Right kidney (tissue), 1 donor: Measurements from ENCODE around the gene CCDC17.
A peak's percentile ranks its signal among the peaks of the same experiment; 100 is the strongest.
"Not testable (repeated sequence)": the region's sequence is repeated elsewhere in the genome, so short reads cannot be mapped to it uniquely, and the experiment has no call there.

ENCODE experiments used
- DNase-seq: peaks from one replicate; pipeline ENCODE4 v3.0.0-alpha.2; 2016

CCDC17 gene

DNA sequence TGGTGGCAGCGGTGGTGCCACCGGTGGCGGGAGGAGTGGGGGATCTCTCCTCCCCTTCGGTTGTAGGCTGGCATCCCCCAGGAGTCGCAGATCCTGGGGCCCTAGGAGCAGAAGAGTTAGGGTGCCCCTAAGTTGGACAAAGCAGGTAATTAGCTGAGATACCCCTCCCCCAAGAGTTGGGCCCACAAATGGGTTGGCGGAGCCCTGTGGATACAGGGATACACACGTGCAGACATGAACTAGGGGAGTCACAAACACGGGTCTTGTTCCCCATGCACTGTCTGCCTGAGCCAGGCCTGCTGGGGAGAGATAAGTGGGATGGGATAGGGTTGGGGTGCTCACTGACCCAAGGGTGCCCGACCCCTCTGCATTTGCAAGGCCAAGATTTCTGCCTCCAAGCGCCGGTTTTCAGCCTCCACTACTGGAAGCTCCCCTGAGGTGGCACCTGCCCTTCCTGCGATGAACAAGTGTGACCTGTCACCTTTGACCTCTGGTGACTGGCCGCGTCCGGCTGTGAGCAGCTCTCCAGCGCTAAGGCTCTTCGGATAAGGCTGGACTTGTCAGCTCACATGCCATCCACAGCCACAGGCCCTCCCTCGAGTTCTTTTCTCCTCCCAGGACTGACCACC, 1.8 kb downstream of the CCDC17 start:
- DNase-seq: no peak

DNA sequence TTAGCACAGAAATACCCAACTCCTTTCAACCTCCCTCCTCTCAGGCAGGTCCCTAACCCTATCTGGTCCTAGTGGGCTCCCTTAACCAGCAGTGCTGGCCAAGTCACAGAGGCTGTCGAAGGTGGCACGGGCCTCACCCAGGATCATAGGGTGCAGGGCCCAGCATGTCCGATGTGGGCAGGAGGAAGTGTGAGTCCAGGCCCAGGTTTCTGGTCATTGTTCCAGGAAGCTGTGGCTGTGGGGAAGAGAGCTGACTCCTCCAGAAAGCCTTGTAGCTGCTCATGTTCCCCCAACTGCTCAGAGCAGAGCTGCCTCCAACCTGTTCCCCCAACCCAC, 2.4 kb downstream of the CCDC17 start:
- no peak for DNase-seq

DNA sequence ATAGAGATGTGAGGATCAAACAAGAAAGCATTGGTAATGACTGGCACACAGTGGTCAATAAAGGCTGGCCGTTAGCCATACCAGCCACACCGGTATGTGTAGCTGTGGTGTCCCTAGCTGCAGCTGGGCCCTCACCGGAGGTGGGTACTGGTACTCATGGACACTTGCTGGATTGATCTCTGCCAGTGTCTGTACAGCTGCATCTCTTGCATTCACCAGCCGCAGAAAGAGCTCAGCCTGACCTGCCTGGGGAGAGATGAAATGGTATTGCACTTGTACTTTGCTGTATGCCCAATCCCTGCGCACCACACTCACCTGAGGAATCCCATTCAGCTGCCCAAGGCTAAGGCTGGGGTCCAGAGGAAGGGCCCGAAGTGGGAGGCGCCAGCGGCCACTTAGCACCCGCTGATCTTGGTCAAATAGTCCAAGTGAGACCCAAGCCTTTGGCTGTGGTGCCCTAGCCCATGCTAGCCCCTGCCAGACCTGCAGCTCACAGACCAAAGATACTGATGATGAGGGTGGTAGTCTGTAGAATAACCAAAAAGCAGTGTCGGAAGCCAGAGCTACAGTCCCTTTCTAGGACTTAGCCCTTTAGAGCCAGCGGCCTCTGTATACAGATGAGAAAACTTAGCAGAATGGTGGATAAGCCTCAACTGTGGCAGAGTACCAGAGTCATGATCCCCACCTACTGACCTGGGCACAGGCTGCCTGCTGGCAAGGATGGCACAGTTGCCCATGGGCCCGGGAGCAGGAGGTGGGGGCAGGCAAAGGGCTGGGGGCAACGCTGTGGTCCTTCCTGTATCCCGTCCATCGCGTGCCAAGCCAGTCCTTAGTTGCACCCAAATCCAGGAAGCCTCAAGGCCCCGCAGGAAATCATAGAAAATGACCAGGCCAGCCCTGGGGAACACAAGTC, 3.0 kb downstream of the CCDC17 start:
- no peak for DNase-seq

DNA sequence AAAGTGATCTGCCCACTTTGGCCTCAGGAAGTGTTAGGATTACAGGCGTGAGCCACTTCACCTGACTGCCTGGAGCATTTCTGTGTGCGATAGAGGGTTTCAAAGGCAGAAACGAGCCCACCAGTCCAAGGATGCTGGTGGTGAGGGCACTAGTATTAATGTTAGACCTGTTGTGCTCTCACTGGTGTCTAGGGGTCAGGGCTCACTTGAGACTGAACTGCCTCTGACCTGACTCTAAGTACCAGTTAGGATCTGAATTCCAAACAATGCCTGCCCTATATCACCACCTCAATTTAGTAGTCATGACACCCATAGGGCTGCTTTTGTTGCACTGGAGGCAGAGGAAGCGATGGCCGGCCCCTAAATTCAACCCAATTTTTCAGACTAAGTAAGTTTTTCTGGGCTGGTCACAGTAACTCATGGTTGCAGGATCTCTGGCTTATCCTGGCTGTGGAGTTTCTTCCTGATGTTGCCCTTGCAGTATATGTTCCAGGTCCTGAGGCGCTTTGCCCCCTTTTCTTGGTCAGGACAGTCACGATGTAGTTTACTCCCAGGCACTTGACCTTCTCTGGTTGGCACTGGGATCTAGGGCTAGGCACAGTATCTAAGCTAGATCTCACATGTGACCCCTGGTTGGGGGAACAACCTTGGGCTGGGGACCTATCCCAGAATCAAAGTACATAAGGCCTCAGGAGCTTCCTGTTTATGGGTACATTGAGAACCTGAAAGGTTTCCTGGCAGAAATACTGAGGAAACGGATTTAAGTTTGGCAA, 4.5 kb downstream of the CCDC17 start:
- no peak for DNase-seq

DNA sequence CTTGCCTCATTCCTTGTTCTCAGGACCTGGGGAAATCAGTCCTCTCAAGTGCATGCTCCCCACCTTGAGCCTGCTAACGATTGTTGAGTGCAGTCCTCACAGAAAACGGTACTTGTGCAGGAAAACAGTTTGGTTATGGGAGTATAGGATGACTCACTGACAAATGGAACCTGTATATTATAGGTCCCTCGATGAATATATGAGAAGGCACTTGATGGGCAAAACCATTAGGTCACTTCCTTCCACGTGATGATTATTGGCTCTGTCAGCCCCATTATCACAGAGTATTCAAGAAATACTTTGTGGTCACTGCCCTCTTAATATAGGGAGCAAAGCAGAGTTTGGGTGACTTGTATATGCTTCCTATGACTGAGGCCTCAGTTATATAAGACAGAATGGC, 6.2 kb downstream of the CCDC17 start:
- DNase-seq: no peak

DNA sequence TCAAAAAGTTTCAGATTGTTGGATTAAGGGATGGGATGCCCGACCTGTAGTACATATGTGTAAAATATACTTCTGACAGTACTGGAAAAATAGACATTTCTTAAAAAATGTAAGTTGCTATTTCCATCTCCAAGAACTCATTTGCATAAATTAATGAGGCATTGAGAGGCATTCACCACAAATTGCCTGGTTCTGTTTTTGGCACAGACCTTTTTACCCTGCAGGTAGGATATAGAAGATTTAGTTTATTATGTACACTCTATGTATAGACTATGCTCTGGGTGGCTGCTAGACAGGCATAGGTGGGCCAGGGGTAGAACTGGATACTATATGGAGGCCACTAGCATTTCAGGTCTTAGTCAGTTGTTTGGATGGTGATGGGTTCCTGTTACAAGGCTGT, 8.0 kb downstream of the CCDC17 start:
- DNase-seq: no peak

DNA sequence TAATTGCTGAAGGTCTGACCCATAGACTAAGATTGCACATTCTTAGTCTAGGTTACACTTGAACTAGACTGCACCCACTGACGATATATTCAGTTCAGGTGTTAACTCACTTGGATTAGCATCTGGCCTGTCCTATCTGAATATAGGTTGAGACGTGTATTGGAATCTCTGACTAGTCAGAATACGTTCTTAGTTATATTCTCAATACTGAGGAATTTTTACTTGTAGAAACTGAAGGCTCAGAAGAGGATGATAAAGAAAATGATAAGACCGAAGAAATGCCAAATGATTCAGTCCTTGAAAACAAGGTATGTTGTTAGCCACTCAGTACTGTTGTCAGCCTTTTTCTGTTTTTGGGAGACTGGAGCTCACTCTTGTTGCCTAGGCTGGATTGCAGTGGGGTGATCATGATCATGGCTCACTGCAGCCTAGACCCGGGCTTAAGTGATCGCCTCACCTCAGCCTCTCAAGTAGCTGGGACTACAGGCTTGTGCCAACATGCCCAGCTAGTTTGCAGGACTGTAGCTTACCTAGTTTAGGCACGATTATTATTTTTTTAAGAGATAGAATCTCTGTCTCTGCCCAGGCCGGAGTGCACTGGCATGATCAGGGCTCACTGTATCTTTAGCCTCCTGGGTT, 10.8 kb downstream of the CCDC17 start:
- no peak for DNase-seq

DNA sequence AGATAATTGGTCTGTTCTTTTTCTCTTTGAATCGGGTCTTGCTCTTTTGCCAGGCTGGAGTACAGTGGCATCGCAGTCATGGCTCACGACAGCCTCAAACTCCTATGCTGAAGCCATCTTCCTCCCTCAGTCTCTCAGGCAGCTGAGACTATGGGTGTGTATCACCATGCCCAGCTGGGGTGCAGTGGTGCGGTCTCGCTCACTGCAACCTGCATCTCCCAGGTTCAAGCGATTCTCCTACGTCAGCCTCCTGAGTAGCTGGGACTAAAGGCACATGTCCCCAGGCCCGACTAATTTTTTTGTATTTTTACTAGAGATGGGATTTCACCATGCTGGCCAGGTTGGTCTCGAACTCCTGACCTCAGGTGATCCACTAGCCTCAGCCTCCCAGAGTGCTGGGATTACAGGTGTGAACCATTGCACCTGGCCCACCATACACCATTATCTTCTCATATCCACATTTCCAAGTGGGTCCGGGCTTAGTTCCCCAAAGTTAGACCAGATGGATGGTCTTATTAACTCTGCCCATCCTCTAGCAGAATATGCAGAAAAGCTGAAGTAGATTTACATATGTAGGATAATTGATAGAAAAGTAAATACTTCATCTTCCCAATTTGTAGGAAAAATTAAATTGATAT, 13.1 kb downstream of the CCDC17 start:
- no peak for DNase-seq

DNA sequence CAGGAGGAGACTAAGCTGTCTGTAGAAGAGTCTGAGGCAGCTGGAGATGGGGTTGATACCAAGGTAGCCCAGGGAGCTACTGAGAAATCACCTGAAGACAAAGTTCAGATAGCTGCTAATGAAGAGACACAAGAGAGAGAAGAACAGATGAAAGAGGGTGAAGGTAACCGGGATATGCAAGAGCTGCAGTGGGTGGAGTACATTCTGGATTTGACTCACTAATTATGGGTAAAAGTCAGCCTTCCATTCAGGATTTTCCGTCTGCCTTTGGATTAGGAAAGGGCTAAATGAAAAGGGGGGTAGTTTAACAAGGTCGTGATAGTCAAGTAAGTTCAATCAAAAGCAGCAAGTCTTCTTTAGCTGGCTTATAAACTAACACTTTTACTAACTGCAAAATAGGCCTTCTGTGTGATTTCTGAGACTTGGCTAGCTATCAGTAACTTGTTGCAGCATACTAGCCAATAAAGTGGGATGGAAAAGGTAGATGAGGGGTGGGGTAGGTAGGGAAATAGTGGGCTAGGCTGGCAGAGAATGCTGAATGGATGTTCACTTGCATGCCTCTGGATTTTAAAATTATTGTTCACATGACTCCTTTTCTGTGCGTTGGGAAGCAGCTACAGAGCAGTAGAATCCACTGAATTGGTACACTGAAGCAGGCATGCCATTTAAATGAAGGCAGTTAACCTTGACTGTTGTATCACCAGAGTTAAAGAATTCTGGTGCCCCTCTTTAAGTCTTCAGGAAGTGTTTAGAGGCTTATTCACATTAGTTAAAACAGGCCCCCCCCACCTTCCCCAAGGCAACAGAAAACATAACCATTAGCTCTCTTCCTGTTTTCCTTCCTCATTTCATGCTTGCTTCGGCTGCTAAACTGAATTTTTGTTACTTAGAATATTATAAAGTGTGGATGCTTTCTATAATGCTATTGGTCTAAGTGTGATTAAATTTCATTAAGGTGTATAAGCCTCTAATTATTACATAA, 15.4 kb downstream of the CCDC17 start:
- DNase-seq: no peak

DNA sequence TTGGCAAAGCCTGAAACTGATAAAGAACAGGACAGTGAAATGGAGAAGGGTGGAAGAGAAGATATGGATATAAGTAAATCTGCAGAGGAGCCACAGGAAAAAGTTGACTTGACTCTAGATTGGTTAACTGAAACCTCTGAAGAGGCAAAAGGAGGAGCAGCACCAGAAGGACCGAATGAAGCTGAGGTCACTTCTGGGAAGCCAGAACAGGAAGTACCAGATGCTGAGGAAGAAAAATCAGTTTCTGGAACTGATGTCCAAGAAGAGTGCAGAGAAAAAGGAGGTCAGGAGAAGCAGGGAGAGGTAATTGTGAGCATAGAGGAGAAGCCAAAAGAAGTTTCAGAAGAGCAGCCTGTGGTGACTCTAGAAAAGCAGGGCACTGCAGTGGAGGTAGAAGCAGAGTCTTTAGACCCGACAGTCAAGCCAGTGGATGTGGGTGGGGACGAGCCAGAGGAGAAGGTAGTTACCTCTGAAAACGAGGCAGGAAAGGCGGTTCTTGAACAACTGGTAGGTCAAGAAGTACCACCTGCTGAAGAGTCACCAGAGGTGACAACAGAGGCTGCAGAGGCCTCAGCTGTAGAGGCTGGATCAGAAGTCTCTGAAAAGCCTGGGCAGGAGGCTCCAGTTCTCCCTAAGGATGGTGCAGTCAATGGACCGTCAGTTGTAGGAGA, 16.3 kb downstream of the CCDC17 start:
- DNase-seq: no peak

DNA sequence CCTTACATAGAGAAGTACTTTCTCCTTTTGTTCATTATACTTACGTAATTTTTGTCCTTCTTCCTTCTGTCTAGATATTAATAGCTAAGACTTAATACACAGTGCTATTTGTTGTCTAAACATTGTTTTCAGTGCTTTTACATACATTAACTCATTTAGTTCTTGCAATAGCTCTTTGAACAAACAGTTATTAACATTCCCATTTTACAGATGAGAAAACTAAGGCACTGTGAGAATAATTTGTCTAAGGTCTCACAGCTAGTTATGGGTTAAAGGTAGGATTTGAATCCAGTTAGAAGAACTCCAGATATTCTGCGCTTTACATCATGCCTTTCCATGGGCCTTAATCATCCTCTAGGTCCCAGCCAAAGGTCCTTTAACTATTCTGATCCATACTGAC, 19.6 kb downstream of the CCDC17 start:
- no peak for DNase-seq

DNA sequence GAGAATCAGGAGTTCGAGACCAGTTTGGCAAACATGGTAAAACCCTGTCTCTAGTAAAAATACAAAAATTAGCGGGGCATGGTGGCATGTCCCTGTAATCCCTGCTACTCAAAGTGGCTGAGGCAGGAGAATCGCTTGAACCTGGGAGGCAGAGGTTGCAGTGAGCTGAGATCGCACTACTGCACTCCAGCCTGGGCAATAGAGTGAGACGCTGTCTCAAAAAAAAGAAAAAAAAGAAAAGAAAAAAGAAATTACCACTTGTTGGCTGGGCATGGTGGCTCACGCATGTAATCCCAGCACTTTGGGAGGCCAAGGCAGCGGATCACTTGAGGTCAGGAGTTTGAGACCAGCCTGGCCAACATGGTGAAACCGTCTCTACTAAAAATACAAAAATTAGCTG, 27.1 kb downstream of the CCDC17 start:
- not testable (repeated sequence) for DNase-seq

DNA sequence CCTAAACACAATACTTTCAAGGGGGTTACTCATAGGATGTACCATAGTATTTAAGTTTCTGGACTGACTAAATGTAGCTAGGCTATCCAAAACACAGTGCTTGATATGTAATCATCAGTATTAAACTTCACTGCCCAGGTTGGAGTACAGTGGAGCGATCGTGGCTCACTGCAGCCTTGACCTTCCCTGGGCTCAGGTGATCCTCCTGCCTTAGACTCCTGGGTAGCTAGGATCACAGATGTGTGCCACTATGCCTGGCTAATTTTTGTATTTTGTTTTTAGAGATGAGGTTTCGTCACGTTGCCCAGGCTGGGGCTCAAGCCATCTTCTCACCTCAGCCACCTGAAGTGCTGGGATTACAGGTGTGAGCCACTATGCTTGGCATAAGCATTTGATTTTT, 29.4 kb downstream of the CCDC17 start:
- DNase-seq: no peak

DNA sequence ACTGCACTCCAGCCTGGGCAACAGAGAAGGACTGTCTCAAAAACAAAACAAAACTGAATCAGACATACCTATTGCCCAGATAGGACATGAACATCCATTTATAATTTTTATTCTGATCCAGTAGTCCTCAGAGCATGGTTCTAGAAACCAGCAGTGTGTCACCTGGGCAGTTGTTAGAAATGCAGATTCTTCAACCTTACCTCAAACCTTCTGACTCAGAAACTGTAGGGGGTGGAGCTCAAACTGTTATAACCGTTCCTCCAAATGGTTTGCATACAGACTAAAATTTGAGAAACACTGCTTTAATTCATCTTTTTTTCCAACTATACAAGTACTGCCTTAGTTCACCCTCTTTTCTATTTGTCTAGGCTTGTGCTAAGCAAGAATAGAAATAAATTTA, 34.0 kb downstream of the CCDC17 start:
- no peak for DNase-seq

DNA sequence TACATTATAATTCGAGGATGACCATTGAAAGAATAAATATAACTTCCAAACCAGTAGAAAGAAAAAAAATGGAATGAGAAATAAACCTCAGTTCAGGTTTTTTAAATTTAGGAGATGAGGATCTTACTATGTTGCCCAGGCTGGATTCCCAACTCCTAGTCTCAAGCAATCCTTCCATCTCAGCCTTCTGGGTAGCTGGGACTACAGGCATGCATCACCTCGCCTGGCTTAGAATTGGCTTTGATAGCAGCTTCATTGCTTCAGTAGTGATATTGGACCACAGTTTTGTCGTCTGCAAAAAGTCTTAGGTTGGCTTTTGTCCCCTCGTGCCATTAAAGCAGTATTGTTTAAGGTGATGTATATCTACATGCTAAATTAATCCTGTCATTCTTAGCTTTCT, 37.1 kb downstream of the CCDC17 start:
- no peak for DNase-seq

DNA sequence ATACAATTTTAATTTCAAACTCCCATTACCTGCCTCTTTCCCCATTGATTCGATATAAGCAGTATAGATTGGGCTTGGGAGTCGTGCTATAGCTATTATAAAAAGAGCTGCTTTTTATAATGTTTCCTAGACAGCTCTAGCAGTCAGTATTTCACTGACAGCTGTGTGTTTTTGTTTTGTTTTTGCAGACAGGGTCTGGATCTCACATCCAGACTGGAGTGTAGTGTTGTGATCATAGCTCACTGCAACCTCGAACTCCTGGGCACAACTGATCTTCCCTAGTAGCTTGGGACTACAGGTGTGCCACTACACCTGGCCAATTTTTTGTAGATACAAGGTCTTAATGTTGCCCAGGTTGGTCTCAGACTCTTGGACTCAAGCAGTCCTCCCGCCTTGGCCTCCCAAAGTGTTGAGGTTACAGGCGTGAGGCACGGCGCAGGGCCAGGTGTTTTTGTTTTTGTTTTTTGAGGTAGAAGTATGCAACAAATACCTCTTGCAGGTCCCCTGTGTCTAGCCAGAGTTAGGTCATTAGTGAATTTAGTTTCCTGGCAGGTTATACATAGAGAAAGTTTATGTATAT, 38.3 kb downstream of the CCDC17 start:
- DNase-seq: no peak

DNA sequence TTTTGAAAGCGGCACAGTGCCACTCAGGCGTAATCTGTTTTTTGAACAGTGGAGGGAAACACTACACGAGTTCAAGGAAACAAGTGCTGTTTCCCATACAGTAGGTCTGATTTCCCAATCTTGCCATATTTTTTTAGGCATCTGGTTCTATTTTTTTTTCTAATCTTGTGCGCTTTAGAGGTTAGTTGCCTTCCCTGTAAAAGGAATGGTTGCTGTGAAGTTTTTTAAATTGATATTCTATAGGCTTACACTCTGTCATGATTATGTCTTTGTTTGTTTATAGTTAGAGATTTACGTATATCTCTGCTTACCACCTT, 38.8 kb downstream of the CCDC17 start:
- no peak for DNase-seq

DNA sequence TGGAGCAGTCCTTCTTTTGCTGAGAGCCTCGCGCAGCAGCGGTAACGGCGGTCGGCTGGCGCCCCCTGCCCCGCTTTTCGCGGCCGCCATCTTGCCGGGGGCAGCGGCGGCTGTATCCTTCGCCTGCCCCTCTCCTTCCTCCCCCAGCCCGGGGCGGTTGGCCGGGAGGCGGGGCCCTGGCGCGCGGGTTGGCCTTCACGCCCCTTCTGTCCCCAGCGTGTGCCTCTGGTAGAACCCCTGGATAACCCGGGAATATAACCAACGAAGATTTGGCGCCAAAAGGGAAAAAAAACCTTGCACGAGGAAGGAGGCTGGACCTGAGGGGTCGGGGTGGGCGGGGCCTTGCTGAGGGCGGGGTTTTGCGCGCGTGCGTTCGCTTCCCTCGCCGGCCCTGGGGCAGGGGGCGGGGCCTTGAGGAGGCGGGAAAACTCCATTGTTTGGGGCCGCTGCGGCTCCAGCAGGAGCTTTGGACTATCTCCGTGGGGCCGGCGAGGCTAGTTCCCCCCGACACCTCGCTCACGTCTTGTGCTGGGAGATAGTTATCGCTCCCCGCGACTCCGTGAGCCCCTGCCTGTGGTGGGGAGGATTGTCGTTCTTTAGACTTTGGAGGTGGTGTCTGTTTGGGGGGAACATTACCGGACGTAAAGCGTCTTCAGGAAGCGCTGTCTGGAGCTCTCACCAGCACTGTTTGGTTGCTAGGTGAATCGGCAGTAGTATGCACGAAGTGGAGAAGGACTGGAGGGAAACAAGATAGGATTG, 39.3 kb downstream of the CCDC17 start:
- peak; percentile 98 for DNase-seq

DNA sequence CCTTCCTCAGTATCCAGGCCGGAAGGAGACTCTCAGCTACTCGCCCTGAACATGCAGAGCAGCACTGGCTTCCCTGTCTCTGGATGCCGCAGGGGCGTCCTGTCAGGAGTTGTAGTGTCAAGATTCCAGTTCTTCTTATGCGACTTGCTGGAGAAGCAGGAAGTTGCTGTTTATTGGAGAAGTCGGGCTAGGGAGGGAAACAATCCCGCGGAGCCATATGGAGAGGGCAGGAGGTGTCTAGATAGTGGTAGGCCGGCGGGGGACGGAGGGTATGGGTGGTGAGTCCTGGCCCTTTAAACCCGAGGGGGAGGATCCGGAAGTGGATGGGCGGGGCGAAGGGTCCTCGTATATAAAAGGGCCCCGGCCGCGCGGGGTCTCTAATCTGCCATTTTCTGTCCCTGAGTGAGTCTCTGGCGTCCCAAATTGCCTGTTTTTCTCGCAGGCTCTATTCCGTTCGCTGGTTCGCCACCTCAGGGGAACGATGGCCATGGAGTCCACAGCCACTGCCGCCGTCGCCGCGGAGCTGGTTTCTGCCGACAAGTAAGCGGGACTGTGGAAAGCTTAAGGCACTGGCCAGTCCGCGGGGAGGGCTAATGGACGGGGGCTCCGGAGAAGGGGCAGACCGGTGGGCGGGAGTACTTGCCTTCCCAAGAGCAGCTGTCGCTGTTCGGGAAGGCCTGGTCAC, 40.0 kb downstream of the CCDC17 start, which contains the start of gene NASP:
Gene NASP (plus strand): TSS at position 376 of the 685 bp plus-strand sequence. CDS start 106 bp downstream, at position 482.
- DNase-seq: peak; percentile 98
